Activated CD8-positive, alpha-beta T cell treated with anti-CD3 and anti-CD28 coated beads, Interleukin-2, amount 10 ng/mL, durations not matched to agents 7 days and 5 days (primary cell): Measurements from ENCODE around the gene PAQR3. TPM values are rescaled to one million over a fixed set of nuclear protein-coding genes. Genes with fewer than 3 reads are reported as not detected.
"Not testable (repeated sequence)": the region's sequence is repeated elsewhere in the genome, so short reads cannot be mapped to it uniquely, and the experiment has no call there.

Source experiments
- ATAC-seq: fragments of 150-1000 bp; cut with Tn5 transposase; one replicate; pipeline ENCODE4 v1.10.0; 2021; ENCODE audit warnings: moderate library complexity
- CTCF ChIA-PET: fragments of 350-600 bp; sonication (Branson Sonifier 250); formaldehyde crosslinking; loops from one replicate; lab custom pipeline; 2021; ENCODE audit warnings: antibody characterized with exemption; lab: Charles Lee
- POLR2A ChIA-PET: fragments of 350-600 bp; sonication (Branson Sonifier 250); formaldehyde crosslinking; loops from one replicate; lab custom pipeline; 2021; ENCODE audit warnings: antibody characterized with exemption; lab: Charles Lee
- DNase-seq: peaks from one replicate; pipeline ENCODE4 v3.0.0-alpha.2; 2020
- H3K27ac Mint-ChIP-seq: one replicate; pipeline ENCODE4 v1.8.0; 2021; ENCODE audit warnings: mild to moderate bottlenecking, mixed read lengths
- H3K27me3 Mint-ChIP-seq: one replicate; pipeline ENCODE4 v1.8.0; 2021; ENCODE audit warnings: low read depth, mixed read lengths
- H3K36me3 Mint-ChIP-seq: one replicate; pipeline ENCODE4 v1.8.0; 2021; ENCODE audit warnings: low read depth, mixed read lengths
- H3K4me1 Mint-ChIP-seq: one replicate; pipeline ENCODE4 v1.8.0; 2021; ENCODE audit warnings: low read depth, mixed read lengths
- H3K4me3 Mint-ChIP-seq: one replicate; pipeline ENCODE4 v1.8.0; 2021; ENCODE audit warnings: mild to moderate bottlenecking, mixed read lengths
- H3K9me3 Mint-ChIP-seq: one replicate; pipeline ENCODE4 v1.8.0; 2022; ENCODE audit warnings: mixed read lengths; ENCODE audit not compliant: insufficient read depth
- total RNA-seq, 2 experiments: library from RNA; stranded (reverse); gene quantifications; one replicate each; pipeline ENCODE4 v1.2.3, GENCODE V29; 2021

The PAQR3 gene
- total RNA-seq, 2 experiments from 2014 or later: 16.2 to 19.7 TPM

GRCh38 chr4:78878031-78878430 is 61.2 kb downstream of the PAQR3 start:
- H3K27me3 Mint-ChIP-seq: no peaks in the 10 kb centered on the region
- peaks cover 11% of the 10 kb centered on the region for H3K36me3 Mint-ChIP-seq
- no peaks in the 10 kb centered on the region for H3K9me3 Mint-ChIP-seq
- no peak overlapping the region for H3K27ac Mint-ChIP-seq
- DNase-seq: no peak
- ChIA-PET CTCF (no interaction called here), POLR2A (no interaction called here)
- H3K4me3 Mint-ChIP-seq: no peak overlapping the region
- no peaks in the 10 kb centered on the region for H3K4me1 Mint-ChIP-seq
- no peak for ATAC-seq

DNA sequence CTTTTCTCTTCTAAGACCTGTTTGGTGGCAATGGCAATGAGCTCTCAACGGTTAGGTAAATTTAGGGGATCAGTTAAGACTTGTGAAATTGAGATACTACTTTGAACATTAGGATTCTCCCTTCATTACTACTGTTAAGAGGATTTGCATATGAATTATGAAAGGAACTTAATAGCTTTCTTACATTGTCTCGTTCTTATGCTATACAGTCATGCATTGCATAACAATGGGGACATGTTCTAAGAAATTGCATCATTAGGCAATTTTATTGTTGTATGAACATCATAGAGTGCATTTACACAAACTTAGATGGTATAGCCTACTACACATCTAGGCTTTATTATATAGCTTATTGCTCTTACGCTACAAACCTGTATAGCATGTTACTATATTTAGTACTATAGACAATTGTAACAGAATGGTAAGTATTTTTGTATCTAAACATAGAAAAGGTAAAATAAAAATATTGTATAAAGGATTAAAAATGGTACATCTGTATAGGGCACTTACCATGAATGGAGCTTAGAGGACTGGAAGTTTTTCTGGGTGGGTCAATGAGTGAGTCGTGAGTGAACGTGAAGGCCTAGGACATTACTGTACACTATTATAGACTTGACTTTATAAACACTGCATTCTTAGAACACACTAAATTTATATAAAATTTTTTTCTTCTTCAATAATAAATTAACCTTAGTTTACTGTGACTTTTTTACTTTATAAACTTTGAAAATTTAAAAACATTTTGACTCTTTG is 62.5 kb downstream of the PAQR3 start:
- Mint-ChIP-seq H3K27me3 (no peaks in the 10 kb centered on the region), H3K4me3 (no peak overlapping the region), H3K4me1 (no peaks in the 10 kb centered on the region), H3K27ac (no peak overlapping the region), H3K9me3 (no peaks in the 10 kb centered on the region), H3K36me3 (peaks cover 21% of the 10 kb centered on the region)
- ATAC-seq: no peak
- ChIA-PET POLR2A (no interaction called here), CTCF (interaction anchor here (0.8 kb wide), 1 partner anchor 14 kb away, joined by 3 read pairs; no protein-coding TSS in a partner anchor)
- no peak for DNase-seq

DNA sequence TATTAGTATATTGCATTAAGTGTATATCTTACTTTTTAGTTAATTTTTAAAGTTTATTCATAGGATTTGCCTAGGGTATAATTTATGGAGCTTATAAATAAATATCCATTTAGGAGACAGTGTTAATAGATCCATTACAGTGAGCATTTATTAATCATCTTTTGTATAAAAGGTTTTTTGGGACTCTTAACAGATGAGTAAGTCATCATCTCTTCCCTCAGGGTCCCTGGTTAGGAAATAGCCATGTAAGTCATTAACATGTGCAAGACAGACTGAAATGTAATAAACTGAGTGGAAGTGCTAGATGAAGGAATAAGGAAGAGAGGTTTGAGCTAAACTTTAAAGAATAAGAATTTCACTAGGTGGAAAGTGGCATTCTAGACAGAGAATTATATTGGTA is 69.2 kb downstream of the PAQR3 start:
- CTCF ChIA-PET: no interaction called here
- Mint-ChIP-seq H3K4me3 (no peak overlapping the region), H3K9me3 (no peaks in the 10 kb centered on the region)

DNA sequence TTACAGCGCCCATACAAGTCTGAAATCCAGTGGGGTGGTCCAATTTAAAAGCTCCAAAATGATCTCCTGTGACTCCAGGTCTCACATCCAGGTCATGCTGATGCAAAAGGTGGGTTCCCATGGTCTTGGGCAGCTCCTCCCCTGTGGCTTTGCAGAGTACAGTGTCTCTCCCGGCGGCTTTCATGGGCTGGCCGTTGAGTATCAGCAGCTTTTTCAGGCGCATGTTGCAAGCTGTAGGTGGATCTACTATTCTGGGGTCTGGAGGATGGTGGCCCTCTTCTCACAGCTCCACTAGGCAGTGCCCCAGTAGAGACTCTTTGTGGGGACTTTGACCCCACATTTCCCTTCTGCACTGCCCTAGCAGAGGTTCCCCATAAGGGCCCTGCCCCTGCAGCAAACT is 70.5 kb downstream of the PAQR3 start:
- POLR2A ChIA-PET, H3K4me1 Mint-ChIP-seq, DNase-seq, ATAC-seq, H3K27me3 Mint-ChIP-seq, H3K27ac Mint-ChIP-seq, CTCF ChIA-PET, H3K4me3 Mint-ChIP-seq, H3K9me3 Mint-ChIP-seq: not testable (repeated sequence)
- H3K36me3 Mint-ChIP-seq: peaks cover 27% of the 10 kb centered on the region

More for the DNA sequence above, 69.2 kb downstream of the PAQR3 start:
- H3K27me3 Mint-ChIP-seq: no peaks in the 10 kb centered on the region
- DNase-seq: no peak
- no peak for ATAC-seq
- POLR2A ChIA-PET: no interaction called here
- H3K27ac Mint-ChIP-seq: no peak overlapping the region
- peaks cover 30% of the 10 kb centered on the region for H3K36me3 Mint-ChIP-seq
- no peaks in the 10 kb centered on the region for H3K4me1 Mint-ChIP-seq

DNA sequence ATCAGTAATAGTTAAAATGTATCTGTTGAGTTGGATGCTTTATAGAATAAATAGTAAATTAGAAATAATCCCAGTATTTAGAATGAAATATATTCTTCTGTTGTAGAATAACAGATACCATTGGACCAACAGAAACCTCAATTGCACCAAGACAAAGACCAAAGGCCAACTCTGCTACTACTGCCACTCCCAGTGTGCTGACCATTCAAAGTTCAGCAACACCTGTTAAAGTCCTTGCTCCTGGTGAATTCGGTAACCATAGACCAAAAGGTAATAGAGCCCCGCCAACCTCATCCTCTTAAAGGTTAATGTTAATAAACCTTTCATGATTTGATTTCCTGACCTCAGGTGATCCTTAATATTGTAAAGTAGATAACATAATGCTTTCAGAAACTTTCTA is 73.8 kb downstream of the PAQR3 start:
- Mint-ChIP-seq H3K27me3 (no peaks in the 10 kb centered on the region), H3K4me3 (no peak overlapping the region), H3K4me1 (peaks cover 5% of the 10 kb centered on the region), H3K27ac (no peak overlapping the region), H3K9me3 (no peaks in the 10 kb centered on the region), H3K36me3 (peaks cover 11% of the 10 kb centered on the region)
- CTCF ChIA-PET: interaction anchor here (3.2 kb wide), 1 partner anchor 253 kb away, joined by 39 read pairs; no protein-coding TSS in a partner anchor
- no peak for ATAC-seq
- no peak for DNase-seq
- POLR2A ChIA-PET: no interaction called here

GRCh38 chr4:78864405-78865024 is 74.7 kb downstream of the PAQR3 start:
- no peak overlapping the region for H3K27ac Mint-ChIP-seq
- ATAC-seq (peak; percentile 65), DNase-seq (peak; percentile 46)
- peaks cover 5% of the 10 kb centered on the region for H3K4me1 Mint-ChIP-seq
- peaks cover 15% of the 10 kb centered on the region for H3K36me3 Mint-ChIP-seq
- no peaks in the 10 kb centered on the region for H3K27me3 Mint-ChIP-seq
- no peak overlapping the region for H3K4me3 Mint-ChIP-seq
- ChIA-PET CTCF (interaction anchor here (0.6 to 3.2 kb wide), 13 partner anchors 12 to 982 kb away, joined by 3 to 39 read pairs (median 5); partner anchors contain the start of genes BMP2K and FRAS1), POLR2A (interaction anchor here (0.6 kb wide), 1 partner anchor 57 kb away, joined by 4 read pairs; no protein-coding TSS in a partner anchor)
- no peaks in the 10 kb centered on the region for H3K9me3 Mint-ChIP-seq

DNA sequence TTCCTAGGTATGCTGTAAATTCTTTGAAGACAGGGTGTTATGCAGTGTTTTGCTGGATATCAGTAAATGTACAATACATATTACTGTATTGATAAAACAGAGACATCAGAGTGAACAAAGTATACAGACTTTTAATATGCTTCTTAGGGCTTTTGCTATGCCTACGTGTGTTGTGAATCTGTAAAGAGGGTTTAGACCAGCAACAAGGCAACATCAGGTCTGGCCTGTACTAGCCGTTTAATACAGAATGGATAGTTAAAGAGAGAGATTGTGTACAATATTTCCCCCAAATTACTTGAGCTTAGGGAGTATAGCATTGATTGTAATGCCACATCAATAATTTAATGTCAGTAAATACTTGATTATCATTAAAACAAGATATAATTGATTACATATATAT is 75.2 kb downstream of the PAQR3 start:
- ChIA-PET POLR2A (interaction anchor here (0.6 kb wide), 1 partner anchor 57 kb away, joined by 4 read pairs; no protein-coding TSS in a partner anchor), CTCF (interaction anchor here (0.6 to 3.2 kb wide), 15 partner anchors 12 to 981 kb away, joined by 3 to 39 read pairs (median 5); partner anchors contain the start of genes BMP2K and FRAS1)
- Mint-ChIP-seq H3K9me3 (no peaks in the 10 kb centered on the region), H3K27ac (no peak overlapping the region), H3K4me3 (no peak overlapping the region), H3K36me3 (peaks cover 16% of the 10 kb centered on the region), H3K27me3 (no peaks in the 10 kb centered on the region), H3K4me1 (peaks cover 5% of the 10 kb centered on the region)
- ATAC-seq (no peak), DNase-seq (no peak)

DNA sequence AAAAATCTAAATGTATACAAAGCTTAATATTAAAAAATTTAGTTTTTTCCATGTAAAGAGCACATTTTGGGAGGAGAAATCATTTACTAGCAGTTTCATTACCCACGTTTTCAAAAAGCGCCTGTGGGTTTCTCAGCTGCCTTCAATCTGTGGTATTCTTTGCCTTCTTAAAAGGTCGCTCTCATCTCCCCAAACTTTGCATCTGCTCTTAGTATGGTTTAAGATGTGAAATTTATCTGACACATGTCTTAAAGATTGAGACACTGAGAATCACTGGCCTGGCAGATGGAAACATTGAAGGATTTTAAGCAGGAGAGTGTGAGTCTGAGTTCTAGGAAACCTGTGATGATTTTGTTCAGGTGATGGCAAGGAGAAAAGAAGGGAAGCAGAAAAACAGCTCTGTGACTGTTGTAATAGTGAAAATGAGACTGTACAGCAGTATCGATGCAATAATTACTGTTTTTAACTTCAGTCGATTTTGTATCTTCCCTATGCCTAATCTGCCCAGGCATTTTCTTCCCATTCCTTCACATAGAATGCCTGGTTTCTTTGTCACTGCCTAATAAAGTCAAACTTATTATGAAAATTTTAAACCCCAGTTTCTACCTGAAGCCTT is 75.9 kb downstream of the PAQR3 start:
- Mint-ChIP-seq H3K27me3 (no peaks in the 10 kb centered on the region), H3K27ac (no peak overlapping the region), H3K4me3 (no peak overlapping the region), H3K36me3 (peaks cover 16% of the 10 kb centered on the region), H3K9me3 (no peaks in the 10 kb centered on the region), H3K4me1 (peaks cover 5% of the 10 kb centered on the region)
- ATAC-seq: no peak
- ChIA-PET POLR2A (no interaction called here), CTCF (interaction anchor here (0.7 to 3.2 kb wide), 12 partner anchors 11 to 272 kb away, joined by 3 to 39 read pairs (median 6); partner anchors contain the start of gene BMP2K)
- DNase-seq: no peak

- no peaks in the 10 kb centered on the region for H3K27me3 Mint-ChIP-seq
- no peaks in the 10 kb centered on the region for H3K9me3 Mint-ChIP-seq
- CTCF ChIA-PET: interaction anchor here (1.2 to 3.2 kb wide), 5 partner anchors 10 to 250 kb away, joined by 3 to 39 read pairs (median 6); no protein-coding TSS in a partner anchor
- DNase-seq (no peak), ATAC-seq (no peak)
- POLR2A ChIA-PET: no interaction called here
- H3K4me3 Mint-ChIP-seq: no peak overlapping the region
- no peak overlapping the region for H3K27ac Mint-ChIP-seq
- H3K36me3 Mint-ChIP-seq: peaks cover 13% of the 10 kb centered on the region
- peaks cover 5% of the 10 kb centered on the region for H3K4me1 Mint-ChIP-seq
These were observed 76.9 kb downstream of the PAQR3 start for GRCh38 chr4:78862314-78862737.
